Measurements from ENCODE around the gene RNF181. TPM values are rescaled to one million over a fixed set of nuclear protein-coding genes. Genes with fewer than 3 reads are reported as not detected.
"Not testable (repeated sequence)": the region's sequence is repeated elsewhere in the genome, so short reads cannot be mapped to it uniquely, and the experiment has no call there.

Gene RNF181
- total RNA-seq, 1 experiment from 2014 or later, result 201 TPM

DNA sequence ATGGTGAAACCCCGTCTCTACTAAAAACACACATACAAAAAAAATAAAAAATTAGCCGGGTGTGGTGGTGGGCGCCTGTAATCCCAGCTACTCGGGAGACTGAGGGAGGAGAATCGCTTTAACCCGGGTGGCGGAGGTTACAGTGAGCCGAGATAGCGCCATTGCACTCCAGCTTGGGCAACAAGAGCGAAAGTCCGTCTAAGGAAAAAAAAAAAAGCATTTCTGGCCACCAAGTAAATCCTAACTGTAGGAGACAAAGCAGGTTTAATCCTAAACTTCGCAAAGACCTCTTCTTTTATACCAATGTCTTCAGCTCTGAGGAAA is 35.2 kb upstream of the RNF181 start:
- Histone ChIP-seq H3K4me3 (ENCODE audit: insufficient read depth, low read depth, low read length) (peak overlapping the region; percentile 84), H3K36me3 (replicated peaks; ENCODE audit: control insufficient read depth, insufficient read depth, low read length) (peaks cover 10% of the 10 kb centered on the region)
- not testable (repeated sequence) for DNase-seq; H3K27me3 ChIP-seq (ENCODE audit: control insufficient read depth, insufficient read depth, low read length)

DNA sequence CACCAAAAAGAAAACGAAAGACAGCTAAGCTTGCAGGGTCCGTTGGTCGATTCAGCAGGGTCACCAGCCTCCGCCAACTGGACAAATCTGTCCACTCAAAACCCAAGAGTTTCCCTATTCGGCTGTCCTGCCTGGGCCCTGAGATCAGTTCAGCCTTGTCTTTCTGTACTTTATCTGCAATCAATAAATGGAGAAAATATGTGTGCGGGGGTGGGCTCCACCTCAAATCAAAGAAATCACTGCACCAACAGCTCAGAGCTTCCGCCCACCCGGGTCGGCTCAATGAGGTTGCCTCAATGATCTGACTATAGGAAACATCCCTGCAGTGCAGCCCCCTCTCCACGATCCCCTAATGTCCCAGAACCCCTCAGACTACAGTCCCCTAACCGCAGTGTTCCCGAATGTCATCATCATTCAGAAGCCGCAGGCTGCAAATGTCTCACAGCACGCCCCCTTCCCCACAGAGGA is 34.7 kb upstream of the RNF181 start:
- H3K27me3 ChIP-seq (ENCODE audit: control insufficient read depth, insufficient read depth, low read length), result no peaks in the 10 kb centered on the region
- peak overlapping the region; percentile 84 for H3K4me3 ChIP-seq (ENCODE audit: insufficient read depth, low read depth, low read length)
- H3K36me3 ChIP-seq (replicated peaks; ENCODE audit: control insufficient read depth, insufficient read depth, low read length), result peaks cover 10% of the 10 kb centered on the region
- DNase-seq, result no peak

- Histone ChIP-seq H3K36me3 (replicated peaks; ENCODE audit: control insufficient read depth, insufficient read depth, low read length) (peaks cover 9% of the 10 kb centered on the region), H3K27me3 (ENCODE audit: control insufficient read depth, insufficient read depth, low read length) (no peaks in the 10 kb centered on the region), H3K4me3 (ENCODE audit: insufficient read depth, low read depth, low read length) (peak within 1 kb of the TSS; percentile 84)
- peak; percentile 96 for DNase-seq
These were observed 34.0 kb upstream of the RNF181 start, which contains the start of gene GGCX for GRCh38 chr2:85561280-85562212. Gene GGCX (minus strand): TSS chr2:85561493. CDS start chr2:85561428, 65 bp downstream.

GRCh38 chr2:85564144-85564563 is 31.4 kb upstream of the RNF181 start:
- Histone ChIP-seq H3K27me3 (ENCODE audit: control insufficient read depth, insufficient read depth, low read length) (no peaks in the 10 kb centered on the region), H3K4me3 (ENCODE audit: insufficient read depth, low read depth, low read length) (no peak overlapping the region), H3K36me3 (replicated peaks; ENCODE audit: control insufficient read depth, insufficient read depth, low read length) (no peaks in the 10 kb centered on the region)
- DNase-seq, result no peak

- DNase-seq, result no peak
- H3K4me3 ChIP-seq (ENCODE audit: insufficient read depth, low read depth, low read length), result no peak overlapping the region
- no peaks in the 10 kb centered on the region for H3K36me3 ChIP-seq (replicated peaks; ENCODE audit: control insufficient read depth, insufficient read depth, low read length)
- H3K27me3 ChIP-seq (ENCODE audit: control insufficient read depth, insufficient read depth, low read length), result peaks cover 11% of the 10 kb centered on the region
These were observed 29.3 kb upstream of the RNF181 start for GRCh38 chr2:85566265-85566664.

DNA sequence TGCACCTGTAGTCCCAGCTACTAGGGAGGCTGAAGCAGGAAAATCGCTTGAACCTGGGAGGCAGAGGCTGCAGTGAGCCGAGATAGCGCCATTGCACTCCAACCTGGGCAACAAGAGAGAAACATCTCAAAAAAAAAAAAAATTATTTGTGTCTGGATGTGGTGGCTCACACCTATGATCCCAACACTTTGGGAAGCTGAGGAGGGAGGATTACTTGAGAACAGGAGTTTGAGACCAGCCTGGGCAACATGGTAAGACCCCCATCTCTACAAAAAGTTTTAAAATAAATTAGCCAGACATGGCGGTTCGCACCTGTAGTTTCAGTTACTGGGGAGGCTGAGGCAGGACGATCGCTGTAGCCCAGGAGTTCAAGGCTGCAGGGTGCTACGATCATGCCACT is 19.8 kb upstream of the RNF181 start:
- no peaks in the 10 kb centered on the region for H3K36me3 ChIP-seq (replicated peaks; ENCODE audit: control insufficient read depth, insufficient read depth, low read length)
- H3K27me3 ChIP-seq (ENCODE audit: control insufficient read depth, insufficient read depth, low read length), result peaks cover 7% of the 10 kb centered on the region
- H3K4me3 ChIP-seq (ENCODE audit: insufficient read depth, low read depth, low read length), result no peak overlapping the region
- DNase-seq, result no peak

DNA sequence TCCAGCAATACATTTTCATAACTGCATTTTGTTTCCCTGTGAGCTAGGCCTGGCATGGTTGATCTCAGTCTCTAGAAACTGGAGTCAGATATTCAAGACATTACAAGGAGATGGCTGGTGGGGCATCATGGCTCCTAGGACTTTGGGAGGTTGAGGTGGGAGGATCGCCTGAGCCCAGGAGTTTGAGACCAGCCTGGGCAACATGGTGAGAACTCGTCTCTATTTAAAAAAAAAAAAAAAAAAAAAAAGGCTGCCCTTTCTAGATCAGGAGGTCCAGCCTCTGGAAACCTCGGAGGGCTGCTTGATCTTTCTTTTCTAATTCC is 18.5 kb upstream of the RNF181 start:
- Histone ChIP-seq H3K36me3 (replicated peaks; ENCODE audit: control insufficient read depth, insufficient read depth, low read length) (no peaks in the 10 kb centered on the region), H3K27me3 (ENCODE audit: control insufficient read depth, insufficient read depth, low read length) (no peaks in the 10 kb centered on the region; the same call in 1 of the 2 replicates), H3K4me3 (ENCODE audit: insufficient read depth, low read depth, low read length) (no peak overlapping the region)
- DNase-seq, result no peak

GRCh38 chr2:85577386-85578242 is 17.9 kb upstream of the RNF181 start, which contains the start of gene VAMP8:
Gene VAMP8 (plus strand): TSS chr2:85577586. CDS start chr2:85577647, 61 bp downstream.
- DNase-seq, result peak; percentile 88
- no peaks in the 10 kb centered on the region for H3K36me3 ChIP-seq (replicated peaks; ENCODE audit: control insufficient read depth, insufficient read depth, low read length)
- no peaks in the 10 kb centered on the region for H3K27me3 ChIP-seq (ENCODE audit: control insufficient read depth, insufficient read depth, low read length)
- H3K4me3 ChIP-seq (ENCODE audit: insufficient read depth, low read depth, low read length), result peak within 1 kb of the TSS; percentile 48

DNA sequence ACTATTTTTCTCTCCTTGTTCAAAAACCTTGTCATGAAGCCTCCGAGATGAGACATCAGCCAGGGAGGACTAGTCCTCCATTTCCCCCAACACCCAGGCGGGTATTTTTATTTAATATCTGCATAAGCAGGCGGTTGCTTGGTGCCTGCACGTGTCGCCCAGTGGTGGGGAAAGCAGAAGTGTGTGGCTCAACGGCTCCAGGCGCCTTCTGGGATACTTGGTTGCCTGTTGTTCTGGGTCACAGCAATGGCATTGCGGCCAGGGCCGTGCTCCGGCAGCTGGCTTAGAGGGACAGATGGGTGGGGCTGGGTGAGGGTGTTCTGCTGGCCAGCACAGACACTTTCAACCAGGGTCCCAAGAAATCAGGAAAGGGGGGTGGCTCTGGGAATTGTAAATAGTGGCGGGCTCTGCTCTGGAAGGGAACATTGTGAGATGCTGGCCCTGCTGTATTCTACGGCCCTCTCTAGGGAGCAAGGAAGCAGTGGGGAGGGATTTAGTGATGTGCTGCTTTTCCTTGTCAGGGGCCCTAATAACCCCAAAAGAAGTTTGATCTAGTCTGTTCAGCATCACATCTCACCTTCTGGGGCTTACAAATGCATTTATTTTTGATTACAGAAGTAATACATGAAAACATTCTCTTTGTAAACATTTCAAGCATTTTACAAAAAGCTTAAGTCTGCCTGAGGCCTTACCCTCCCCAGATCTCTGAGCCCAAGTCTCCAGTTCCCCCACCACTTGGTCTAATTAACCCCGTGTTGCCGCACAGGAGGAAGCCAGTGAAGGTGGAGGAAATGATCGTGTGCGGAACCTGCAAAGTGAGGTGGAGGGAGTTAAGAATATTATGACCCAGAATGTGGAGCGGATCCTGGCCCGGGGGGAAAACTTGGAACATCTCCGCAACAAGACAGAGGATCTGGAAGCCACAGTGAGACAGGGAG is 17.0 kb upstream of the RNF181 start:
- peak overlapping the region; percentile 48 for H3K4me3 ChIP-seq (ENCODE audit: insufficient read depth, low read depth, low read length)
- H3K27me3 ChIP-seq (ENCODE audit: control insufficient read depth, insufficient read depth, low read length), result peaks cover under 1% of the 10 kb centered on the region
- no peaks in the 10 kb centered on the region for H3K36me3 ChIP-seq (replicated peaks; ENCODE audit: control insufficient read depth, insufficient read depth, low read length)
- peak; percentile 46 for DNase-seq

DNA sequence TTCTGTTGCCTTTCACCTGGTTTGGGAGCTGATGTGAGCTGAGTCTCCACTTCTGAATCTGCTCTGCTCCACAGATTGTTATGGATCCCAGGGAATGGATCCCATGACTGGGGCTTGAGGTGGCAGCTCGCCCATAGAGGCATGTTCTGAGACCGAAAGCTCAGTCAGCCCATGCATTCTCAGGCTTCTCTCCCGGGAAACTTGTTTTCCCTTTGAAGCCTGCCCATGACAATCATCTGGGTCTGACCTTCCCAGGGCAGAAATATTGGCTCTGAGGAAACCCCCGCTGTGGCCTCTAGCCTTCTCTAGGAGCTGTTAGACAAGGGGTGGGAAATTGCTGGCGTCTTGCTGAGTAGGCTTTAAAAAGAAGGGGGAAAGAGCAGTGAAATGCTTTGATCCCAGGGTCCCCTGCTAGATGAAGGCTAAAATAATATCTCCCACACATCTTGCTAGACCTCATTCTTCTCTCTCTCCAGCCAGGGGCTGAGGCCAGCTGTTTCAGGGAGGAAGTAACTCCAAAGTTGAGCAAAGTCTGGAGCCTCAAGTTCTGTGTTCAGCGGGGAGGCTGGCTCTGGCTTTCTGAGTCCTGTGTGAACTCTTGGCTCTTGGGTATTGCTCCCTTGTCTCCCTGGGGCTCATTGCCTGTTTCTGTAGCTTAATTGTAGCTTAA is 16.1 kb upstream of the RNF181 start:
- Histone ChIP-seq H3K27me3 (ENCODE audit: control insufficient read depth, insufficient read depth, low read length) (peaks cover 8% of the 10 kb centered on the region), H3K36me3 (replicated peaks; ENCODE audit: control insufficient read depth, insufficient read depth, low read length) (no peaks in the 10 kb centered on the region), H3K4me3 (ENCODE audit: insufficient read depth, low read depth, low read length) (no peak overlapping the region)
- DNase-seq, result peak; percentile 60

DNA sequence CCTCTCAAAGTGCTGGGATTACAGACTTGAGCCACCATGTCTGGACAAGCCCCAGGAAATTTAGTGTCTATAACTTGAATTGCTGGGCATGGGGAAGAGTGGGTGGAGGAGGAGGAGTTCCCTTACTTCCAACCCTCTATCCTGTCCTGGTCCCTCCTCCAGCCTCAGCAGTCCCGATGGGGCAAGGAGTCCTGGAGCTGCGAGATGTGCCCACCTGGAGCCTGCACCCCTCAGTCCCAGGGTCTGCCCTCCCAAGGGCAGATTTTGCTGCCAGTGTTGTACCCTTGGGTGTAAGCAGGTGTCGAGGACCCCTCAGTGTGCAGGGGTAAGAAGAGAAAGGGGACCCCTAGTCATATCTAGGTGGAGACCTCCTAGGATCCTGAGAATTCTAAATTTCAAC is 15.3 kb upstream of the RNF181 start:
- peak; percentile 5 for DNase-seq
- Histone ChIP-seq H3K36me3 (replicated peaks; ENCODE audit: control insufficient read depth, insufficient read depth, low read length) (no peaks in the 10 kb centered on the region), H3K4me3 (ENCODE audit: insufficient read depth, low read depth, low read length) (no peak overlapping the region), H3K27me3 (ENCODE audit: control insufficient read depth, insufficient read depth, low read length) (peaks cover 16% of the 10 kb centered on the region)

GRCh38 chr2:85582492-85582891 is 13.1 kb upstream of the RNF181 start:
- DNase-seq, result peak; percentile 11
- H3K36me3 ChIP-seq (replicated peaks; ENCODE audit: control insufficient read depth, insufficient read depth, low read length), result no peaks in the 10 kb centered on the region
- peaks cover 18% of the 10 kb centered on the region for H3K27me3 ChIP-seq (ENCODE audit: control insufficient read depth, insufficient read depth, low read length)
- no peak overlapping the region for H3K4me3 ChIP-seq (ENCODE audit: insufficient read depth, low read depth, low read length)

DNA sequence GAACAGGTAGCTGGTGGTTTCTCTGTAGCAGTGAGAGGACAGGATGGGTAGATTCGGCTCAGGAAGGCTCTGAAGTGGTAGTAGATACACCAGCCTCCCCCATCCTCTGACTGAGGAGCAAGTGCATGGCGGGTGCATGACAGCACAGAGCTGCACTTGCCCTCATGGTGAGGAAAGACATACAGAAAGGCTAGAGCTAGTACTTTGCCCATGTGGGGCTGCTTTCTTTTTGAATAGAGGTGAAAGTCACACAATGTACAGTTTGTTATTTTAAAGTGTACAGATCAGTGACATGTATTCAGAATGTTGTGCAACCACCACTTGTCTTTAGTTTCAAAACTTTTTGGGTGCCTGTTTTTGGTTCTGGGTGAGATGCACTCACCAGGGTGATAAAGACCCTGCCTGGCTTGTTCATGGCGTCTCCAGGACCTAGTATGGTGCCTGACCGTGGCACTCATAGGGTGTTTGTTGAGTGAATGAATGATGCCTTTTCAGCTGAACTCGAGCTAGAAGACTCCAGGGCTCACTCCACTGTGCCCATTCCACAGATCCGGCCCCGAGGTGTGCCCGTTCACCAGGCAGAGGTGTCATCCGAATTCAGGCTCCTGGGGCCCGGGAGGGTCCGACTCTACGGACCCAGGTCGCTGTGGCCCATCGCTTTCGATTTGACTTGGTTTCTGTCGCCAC is 11.7 kb upstream of the RNF181 start:
- Histone ChIP-seq H3K27me3 (ENCODE audit: control insufficient read depth, insufficient read depth, low read length) (peaks cover 18% of the 10 kb centered on the region), H3K36me3 (replicated peaks; ENCODE audit: control insufficient read depth, insufficient read depth, low read length) (no peaks in the 10 kb centered on the region), H3K4me3 (ENCODE audit: insufficient read depth, low read depth, low read length) (peak overlapping the region; percentile 53)
- DNase-seq, result peak; percentile 19

All from H7 (cell line).